PFSK-1 (cell line): ENCODE data around the gene CDC42BPB.

Experiments used
- POLR2AphosphoS5 ChIP-seq: IDR thresholded peaks from 2 replicates; pipeline ENCODE4 v1.6.1; 2012; ENCODE audit warnings: low read depth, mild to moderate bottlenecking, control low read depth, low read length, moderate library complexity
- TAF1 ChIP-seq: IDR thresholded peaks from 2 replicates; pipeline ENCODE4 v1.6.1; 2012; ENCODE audit warnings: low read length, control low read depth, borderline replicate concordance; ENCODE audit not compliant: insufficient read depth

DNA sequence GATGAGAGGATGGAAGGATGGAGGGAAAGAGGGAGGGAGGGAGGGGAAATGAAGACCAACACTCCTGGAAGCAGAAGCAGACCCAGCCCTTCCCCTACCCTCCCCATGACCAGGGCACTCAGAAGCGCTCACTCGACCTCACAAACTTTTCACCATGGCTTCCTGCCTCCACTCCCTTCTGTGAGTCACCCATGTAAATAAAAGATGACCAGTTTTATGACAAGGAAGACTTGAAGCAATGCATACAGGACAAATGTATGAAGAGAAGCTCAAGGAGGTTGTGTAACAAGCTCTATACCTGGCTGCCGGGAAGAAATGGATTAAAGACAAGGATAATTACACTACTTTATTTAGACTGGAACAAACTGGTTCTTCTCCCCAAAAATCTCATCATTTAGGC, 63.8 kb downstream of the CDC42BPB start:
- no peak for TF ChIP-seq TAF1
- TF ChIP-seq POLR2AphosphoS5, result no peak
